Measurements from ENCODE around the gene ABCB1.
A peak's percentile ranks its signal among the peaks of the same experiment; 100 is the strongest.
"Not testable (repeated sequence)": the region's sequence is repeated elsewhere in the genome, so short reads cannot be mapped to it uniquely, and the experiment has no call there.

The ABCB1 gene

DNA sequence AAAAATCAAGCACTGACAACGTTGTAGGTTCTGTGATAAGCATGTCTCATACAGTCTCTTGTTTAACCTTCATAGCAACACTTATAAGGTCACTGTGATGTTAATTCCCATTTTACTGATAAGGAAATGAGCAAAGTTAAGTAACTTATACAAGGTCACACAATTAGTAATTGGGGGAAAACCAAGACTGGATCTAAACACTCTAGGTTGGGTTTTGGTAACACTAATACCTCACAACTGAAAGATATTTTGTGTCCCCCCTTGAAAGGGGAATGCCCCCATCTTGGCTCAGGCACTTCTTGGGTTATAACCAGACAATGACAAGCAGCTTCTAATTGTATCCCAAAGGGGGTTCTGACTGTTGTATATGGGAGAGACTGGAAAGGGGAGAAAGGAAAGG is 89.2 kb downstream of the ABCB1 start:
- no peak for DNase-seq

DNA sequence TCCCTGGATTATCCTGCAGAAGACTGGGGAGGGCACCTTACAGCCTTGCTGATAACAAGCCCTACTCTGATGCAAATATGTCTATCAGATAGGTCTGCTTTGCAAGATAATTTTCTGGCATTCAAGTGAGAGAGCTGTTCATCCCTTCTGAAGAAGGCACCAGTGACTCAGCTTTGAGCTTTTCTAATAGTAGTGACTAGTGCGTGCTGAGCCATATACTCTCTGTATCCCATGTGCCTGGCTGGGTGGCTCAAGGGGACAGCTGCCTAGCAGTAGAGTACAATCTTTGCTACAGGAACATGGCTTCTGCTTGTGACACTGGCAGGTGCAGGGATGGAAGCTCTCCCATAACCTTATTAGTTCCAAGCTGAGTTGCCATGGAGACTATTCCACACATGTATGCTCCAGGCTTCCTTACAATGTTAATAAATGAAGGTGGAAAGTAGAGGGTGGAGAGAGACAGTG is 90.2 kb downstream of the ABCB1 start:
- peak; percentile 81 to 82 for DNase-seq

DNA sequence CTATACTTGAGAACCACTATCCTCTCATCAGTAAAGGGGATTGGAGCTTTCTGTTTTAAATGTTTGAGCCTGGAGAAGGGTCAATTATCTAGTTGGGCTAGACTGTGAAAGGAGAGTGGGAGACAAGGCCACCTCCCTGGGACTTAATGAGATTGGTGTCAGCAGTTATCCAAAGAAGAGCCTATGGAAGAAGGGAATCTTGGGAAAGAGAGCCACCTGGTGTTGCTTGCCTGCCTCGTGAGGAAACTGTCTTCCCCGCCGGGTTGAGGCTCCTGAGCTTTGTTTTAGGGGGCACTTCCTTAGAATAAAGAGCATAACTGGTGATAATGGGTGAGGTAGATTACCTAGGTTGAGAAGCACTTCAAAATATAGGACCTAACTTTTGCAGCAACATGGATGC is 93.2 kb downstream of the ABCB1 start:
- peak in 1 of 2 experiments; percentile 24 for DNase-seq

DNA sequence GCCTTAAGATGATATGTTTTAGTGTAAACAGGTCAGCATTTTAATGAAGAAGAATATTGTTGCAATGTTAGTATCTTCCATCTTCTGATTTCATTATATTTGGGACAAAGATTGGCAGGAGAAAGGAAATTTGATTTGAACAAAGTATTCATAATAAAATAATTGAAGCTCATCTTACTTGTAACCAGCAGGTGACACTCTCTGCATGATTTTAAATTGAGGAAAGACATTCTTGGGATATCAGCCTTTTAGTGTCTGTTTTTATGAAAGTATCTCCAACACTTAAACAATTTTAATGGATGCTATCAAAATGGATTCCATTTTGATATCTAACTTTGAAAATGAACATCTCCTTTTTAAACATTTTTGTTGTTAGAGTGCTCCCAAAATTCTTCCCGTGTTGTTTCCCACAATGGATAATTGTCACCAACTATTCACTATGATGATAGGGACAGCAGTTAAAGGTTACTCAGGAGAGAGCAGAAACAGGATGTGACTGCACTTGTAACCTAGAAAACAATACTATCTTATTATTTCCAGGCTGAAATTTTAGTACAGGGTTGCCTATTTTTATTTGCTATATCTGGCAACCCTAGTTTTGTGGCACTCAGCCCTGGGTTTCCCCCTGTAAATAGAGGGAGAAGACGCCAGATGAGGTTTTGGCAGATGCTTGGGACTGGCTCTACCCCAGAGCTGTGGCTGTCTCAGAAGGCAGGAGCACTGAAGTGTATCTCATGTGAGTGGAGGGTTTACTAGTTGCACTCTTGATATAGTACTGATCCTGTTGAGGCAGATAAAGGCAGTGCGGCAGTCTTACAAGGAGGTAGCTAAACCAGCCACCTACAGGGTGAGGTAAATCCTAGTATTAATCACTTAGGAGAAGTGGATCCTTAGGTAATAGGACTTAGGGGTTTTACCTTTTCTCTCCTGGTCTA is 94.2 kb downstream of the ABCB1 start:
- DNase-seq = peak; percentile 30 to 39

DNA sequence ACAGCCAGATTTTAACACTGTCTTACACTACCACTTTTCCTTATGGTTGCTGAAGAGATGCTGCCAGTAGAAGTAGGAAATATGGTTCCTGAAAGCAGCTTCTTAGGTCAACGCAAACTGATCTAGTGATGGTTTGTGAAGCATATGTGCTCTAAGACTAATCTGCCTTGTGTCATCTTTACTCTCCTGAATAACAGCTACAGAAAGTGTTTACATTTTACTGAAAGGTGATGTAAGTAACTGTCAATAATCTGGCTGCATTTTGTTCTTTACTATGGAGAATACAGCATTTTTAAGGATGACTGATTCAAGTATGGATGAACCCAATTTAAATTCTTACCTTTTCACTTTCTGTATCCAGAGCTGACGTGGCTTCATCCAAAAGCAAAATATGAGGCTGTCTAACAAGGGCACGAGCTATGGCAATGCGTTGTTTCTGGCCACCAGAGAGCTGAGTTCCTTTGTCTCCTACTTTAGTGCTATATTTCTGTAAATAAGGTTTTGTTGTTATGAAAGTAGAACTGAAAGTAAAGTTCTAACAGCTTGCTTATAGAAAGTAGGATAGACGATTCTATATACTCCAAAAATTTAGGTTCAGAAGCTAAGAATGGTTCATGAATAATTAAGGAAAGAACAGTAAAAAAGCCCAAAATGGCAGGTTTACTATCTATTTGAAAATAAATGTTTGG is 95.0 kb downstream of the ABCB1 start:
- no peak for DNase-seq

DNA sequence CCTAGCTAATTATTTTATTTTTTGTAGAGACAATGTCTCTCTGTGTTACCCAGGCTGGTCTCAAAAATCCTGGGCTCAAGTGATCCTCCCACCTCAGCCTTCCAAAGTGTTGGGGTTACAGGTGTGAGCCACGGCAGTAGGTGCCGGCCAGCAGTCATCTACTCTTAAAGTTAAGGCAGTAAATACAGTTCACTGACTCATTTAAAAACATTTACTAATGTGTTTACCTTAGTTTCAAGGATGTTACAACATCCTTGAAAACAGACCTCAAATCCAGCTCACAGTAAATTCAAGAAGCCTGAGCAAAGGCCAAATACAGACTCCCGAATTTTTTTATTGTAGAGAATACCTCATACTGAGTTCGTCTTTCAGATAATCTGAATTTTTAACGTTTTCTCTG is 95.6 kb downstream of the ABCB1 start:
- DNase-seq = no peak

DNA sequence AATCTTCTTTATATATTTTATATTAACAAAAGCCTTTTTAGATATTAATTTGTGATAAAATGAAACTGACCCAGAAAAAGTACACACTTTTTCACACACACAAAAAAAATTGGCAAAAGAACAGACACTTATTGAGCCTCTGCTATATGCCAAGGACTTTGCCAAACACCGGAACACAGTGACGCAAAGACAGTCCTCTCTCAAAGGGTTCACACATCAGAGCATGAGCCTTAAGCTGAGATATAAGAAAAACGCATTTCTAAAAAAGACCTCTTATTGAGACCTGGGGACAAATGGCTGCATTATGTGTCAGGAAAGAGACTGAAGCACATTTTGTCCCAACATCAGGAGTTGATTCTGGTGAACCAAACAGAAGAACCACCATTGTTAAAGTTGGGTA is 101.2 kb downstream of the ABCB1 start:
- DNase-seq = no peak

DNA sequence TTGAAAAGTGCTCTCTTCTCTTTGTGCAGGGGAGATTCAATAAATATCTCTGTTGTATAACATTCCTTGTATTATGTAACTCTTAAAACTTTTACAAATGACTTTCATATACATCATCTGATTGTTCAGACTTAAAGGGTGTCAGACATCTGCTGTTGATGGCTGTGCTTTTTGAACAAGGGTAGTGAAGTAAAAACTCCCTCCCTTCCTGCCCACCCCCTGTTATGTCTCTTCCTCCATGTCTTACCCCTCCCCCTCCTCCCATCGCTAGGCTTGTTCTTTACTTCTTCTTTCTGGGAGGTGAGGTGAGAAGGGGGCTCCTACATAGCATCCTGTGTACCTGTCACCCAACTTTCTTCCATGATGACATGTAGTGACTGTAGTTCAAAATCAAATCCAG is 101.8 kb downstream of the ABCB1 start:
- DNase-seq = no peak

DNA sequence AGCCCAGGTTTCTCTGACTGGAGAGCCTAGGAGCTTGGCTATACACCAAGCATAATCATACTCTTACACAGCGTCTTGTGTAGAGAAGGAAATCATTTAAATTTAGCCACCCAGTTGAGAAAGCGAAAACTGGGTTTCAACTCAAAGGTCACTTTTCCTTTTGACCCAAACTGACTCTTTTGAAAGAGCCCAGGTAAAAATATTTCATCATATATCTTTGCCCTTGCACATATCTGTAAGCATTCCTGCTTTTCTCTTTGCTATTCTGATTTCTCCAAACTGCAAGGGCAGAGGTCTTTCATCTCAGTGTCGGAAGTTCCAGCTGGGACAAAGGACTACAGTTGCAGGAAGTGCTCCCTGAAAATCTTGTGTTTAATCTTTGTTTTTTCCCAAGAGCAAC is 103.2 kb downstream of the ABCB1 start:
- no peak for DNase-seq

DNA sequence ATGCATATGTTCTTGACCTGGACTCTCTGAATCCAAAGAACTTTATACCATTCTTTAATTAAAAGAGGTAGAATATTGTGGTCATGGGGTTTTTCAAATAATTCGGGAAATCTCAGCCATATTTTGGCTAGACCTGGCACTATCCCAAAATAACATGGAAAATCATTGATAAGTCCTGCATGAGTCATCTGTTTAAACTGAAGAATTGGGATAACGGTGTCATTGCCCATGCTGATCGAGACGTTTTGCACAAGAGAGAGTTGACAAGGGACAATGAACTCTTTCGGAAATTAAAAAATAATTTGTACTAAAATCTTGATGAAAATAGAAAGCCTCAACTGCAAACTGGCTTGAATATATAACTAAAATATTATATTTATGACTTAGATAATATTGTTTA is 105.3 kb downstream of the ABCB1 start:
- DNase-seq = no peak

DNA sequence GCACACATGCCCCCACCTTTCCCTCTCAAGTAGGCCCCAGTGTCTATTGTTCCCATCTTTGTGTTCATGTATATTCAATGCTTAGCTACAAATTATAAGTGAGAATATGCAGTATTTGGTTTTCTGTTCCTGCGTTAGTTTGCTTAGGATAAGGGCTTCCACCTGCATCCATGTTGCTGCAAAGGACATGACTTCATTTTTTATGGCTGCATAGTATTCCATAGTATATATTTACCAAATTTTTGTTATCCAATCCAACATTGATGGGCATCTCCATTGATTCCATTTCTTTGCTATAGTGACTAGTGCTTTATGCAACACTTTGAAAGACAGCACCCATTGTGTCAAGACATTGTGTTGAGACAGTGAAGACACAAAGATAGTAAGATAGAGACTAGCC is 106.2 kb downstream of the ABCB1 start:
- no peak for DNase-seq

DNA sequence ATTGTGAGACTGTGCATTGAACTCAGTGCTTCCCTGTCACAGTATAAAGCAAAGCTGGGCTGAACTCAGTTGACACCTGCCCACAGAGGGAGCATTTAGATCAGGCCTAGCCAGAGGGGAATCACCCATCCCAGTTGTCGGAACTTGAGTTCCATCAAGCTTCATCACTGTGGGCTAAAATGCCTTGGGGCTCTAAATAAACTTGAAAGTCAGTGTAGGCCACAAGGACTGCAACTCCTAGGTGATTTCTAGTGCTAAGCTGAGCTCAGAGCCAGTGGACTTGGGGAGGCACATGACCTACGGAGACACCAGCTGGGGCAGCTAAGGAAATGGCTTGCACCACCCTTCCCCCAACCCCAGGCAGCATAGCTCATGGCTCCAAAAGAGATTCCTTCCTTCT is 117.6 kb downstream of the ABCB1 start:
- DNase-seq = no peak

DNA sequence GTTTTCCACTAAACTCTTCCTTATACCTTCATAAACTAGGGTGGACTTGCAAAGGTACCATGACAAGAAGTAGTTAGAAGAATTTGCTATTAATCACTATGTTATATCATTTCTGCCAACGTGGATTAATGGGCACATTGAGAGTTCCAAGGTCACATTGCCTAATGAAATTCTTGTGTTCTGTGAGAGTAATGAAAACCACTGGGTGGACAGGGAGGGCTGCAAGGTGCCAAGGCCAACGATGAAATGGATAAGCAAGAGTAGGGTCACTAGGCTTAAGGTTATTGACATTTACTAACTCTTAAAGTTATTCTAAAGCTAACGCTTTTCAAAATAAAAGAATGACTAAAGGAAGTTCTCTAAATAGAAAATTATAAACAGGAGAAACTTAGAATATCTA is 118.6 kb downstream of the ABCB1 start:
- DNase-seq = no peak

DNA sequence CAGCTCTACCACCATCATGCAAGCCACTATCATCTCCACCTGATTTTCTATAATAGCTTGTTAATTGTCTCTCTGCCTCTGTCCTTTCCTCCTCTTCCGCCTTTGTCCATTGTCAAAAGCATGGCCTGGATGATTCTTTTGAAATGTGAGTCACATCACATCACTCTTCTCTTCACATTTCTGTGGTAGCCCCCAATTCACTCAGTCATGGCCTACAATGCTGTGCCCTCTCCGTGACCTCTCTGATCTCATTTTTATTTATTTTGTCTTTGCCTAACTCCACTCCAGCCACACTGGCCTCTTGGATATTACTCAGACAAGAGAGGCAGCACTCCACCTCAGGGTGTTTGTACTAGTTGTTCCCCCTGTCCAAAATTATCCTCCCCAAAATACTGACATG is 120.3 kb downstream of the ABCB1 start:
- no peak for DNase-seq

DNA sequence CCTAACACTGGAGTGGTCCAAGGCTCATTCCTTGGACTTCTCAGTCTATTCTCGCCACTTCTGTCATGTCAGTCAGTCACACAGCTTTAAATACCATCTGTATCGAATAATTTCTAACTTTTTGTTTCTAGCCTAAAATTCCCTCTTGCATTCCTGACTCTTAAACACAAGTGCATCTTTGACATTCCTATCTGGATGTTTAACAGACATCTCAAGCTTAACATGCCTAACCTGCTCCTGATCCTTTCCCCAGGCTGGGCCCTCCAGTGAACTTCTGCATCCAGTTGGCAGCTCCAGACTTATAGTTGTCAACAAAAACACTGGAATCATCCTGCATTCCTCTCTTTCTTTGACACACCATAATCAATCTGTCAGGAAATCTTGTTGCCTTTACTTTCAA is 120.7 kb downstream of the ABCB1 start:
- DNase-seq = no peak

DNA sequence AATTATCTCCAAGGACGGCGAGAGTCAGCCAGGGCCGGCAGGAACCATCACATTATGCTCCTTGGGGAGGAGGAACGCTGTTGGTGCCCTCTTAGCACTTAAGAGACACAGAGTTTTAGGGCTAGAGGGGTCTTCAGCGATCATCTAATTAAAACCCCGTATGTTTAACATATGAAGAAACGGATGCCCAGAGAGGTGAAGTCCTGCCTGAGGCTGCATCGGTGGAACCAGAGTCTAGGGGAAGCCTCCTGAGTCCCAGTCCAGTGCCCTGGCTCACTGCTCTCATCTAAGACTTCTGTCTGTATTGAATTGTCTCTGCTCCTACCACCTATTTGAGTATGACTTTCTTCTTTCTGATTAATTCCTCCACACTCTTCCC is 124.5 kb downstream of the ABCB1 start:
- no peak for DNase-seq

DNA sequence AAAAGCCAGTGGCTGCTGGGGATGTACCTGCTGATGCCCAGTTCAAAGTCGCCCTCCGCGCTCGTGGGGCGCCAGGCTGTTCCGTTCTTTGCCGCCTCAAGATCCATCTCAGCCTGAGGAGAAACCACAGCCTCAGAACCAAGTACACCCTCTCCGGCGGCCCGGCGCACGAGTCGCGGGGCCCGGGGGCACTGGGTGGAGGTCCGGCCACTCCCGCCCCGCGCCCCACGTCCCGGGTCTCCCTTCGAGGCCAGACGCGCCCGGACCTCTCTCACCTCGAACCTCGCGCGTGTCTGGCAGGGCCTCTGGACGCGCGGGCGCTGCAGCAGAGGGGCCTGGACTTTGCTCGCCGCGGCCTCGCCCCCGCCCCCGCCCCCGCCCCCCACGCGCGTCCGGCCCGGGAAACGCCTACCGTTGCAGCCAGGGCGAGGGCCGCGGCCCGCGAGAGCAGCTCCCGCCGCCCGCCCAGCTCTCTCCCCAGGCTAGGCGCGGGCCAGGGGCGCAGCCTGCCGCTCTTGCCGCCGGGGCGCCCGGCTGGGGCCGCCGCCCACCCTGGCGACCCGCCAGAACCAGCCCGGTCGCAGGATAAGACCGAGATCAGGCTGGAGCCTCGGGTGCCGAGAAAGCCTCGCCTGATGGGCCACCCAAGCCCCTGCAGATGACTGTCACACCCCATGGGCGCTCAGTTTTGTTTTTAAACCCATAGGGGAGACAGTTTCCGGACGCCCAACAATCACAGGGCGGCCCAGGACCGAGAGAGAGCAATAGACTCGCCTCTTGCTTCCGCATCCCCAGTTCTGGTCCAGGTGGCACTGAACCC is 125.1 kb downstream of the ABCB1 start, which contains the start of gene ABCB4:
ABCB4 (minus strand) TSS at position 322 of the 820 bp plus-strand sequence; CDS start at position 107, 215 bp downstream.
- peak in 1 of 2 experiments; percentile 52 for DNase-seq

DNA sequence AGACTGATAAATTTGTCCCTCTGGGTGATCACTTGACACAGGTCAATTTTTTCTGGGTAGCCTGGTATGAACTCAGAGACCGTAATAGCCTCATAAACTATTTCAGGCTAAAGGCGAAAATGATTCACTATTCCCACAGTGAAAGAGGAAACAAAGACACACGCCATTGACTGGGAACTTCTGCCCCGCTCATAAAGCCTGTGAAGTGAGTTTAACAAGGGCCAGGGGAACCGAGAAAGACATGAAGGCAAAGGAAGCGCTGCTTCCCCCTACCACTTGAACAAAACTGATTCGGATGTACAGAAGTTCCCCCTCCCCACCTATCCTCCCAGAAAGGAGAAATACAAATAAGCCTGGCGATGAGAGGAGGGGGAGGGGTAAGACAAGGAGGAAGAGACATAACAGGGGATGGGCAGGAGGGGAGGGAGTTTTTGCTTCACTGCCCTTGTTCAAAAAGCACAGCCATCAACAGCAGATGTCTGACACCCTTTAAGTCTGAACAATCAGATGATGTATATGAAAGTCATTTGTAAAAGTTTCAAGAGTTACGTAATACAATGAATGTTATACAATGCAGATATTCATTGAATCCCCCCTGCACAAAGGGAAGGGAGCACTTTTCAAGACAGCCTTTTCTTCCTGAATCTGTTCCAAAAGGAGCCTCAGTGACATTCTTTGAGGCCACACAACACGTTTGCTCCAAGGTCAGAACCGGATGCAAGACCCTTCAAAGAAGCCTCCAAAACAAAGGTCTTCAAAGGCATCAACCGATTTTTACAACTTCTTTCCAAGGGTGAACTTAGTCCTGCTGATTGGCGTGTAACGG is 125.9 kb downstream of the ABCB1 start:
- DNase-seq = peak in 1 of 2 experiments; percentile 15

DNA sequence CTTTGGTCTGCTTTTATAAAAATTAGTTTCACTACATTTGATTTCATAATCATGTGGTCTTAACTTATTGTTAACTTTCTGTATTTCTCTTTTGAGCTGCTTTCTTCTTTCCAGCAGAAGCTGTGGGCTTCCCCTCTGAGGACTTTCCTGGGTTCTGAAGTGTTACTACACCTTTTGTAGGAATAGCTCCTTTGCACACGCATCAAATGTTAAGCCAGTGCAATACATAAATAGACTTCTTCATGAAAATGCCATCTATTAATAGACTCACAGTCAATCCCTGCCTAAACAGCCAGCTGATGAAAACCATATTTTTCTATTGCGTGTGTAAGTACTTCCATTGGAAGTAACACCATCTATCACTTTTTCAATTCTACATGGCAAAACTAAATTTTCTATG is 126.7 kb downstream of the ABCB1 start:
- no peak for DNase-seq

DNA sequence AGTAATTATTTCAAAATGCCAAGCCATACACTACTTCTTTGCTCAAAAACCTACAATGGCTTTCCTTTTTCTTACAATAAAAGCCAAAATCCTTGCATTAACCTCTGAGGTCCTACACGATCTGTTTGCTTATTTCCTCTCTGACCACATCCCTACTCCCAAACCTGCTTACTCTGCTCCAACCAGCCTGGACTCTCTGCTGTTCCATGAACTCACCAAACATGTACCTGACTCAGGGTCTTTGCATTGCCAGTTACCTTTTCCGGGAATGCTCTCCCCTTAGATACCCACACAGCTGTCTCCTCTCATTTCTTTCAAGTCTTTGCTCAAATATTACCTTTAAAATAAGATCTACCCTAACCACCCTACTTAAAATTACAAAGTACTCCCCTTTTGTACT is 127.5 kb downstream of the ABCB1 start:
- DNase-seq = no peak

DNA sequence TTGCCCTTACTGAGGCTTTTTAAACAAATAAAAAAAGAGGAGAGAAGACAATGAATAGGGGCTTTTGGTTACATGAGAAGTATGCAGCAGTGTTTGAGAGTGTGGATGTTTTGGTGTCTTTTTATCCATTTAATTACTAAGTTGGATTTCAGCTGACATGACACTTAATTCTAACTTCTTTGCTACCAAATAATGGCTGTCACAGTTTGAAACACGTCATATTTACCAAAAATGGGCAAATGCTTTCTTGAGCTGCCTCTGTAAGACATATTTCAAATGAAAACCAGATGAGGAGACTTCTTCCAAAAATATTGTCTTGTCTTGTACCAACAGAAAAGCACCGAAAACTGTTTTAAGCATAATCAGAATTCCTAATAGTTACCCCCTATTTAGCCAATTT is 129.2 kb downstream of the ABCB1 start:
- DNase-seq = no peak

DNA sequence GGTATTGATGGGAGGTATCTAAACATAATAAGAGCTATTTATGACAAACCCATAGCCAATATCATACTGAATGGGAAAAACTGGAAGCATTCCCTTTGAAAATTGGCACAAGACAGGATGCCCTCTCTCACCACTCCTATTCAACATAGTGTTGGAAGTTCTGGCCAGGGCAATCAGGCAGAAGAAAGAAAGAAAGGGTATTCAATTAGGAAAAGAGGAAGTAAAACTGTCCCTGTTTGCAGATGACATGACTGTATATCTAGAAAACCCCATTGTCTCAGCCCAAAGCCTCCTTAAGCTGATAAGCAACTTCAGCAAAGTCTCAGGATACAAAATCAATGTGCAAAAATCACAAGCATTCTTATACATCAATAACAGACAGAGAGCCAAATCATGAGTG is 131.5 kb downstream of the ABCB1 start:
- DNase-seq = not testable (repeated sequence)
